Panc1 (cell line): ENCODE data around the gene ENPEP. TPM values are rescaled to one million over a fixed set of nuclear protein-coding genes. Genes with fewer than 3 reads are reported as not detected.

Experiments
- ATAC-seq: fragments of 200-7000 bp; cut with Tn5 transposase; 2 replicates; pipeline ENCODE4 v1.9.1; 2020; ENCODE audit warnings: mild to moderate bottlenecking, moderate library complexity
- BruUV-seq: library from RNA; stranded (reverse); fragments of 400-500 nt; replicated peaks from 2 replicates; lab custom pipeline; 2021; lab: Mats Ljungman, UMichigan
- CTCF ChIA-PET: fragments of 300-600 bp; sonication (Branson Sonifier 250); formaldehyde crosslinking; loops from one replicate; lab custom pipeline; 2022; ENCODE audit warnings: antibody characterized with exemption; lab: Charles Lee
- POLR2A ChIA-PET: fragments of 300-600 bp; sonication (Branson Sonifier 250); formaldehyde crosslinking; loops from one replicate; lab custom pipeline; 2022; ENCODE audit warnings: antibody characterized with exemption; lab: Charles Lee
- DNase-seq: peaks from one replicate; pipeline ENCODE4 v3.0.0-alpha.2; 2010; ENCODE audit warnings: low read depth, low spot score
- H3K27ac ChIP-seq: 2 replicates; pipeline ENCODE4 v1.5.1; 2011; ENCODE audit warnings: mild to moderate bottlenecking, low read length, inconsistent platforms
- H3K27me3 ChIP-seq: fragments of 200-500 bp; sonication (Bioruptor generic); 2 replicates; pipeline ENCODE4 v1.6.0; 2014; ENCODE audit warnings: low read length, inconsistent platforms; ENCODE audit not compliant: control insufficient read depth, insufficient read depth
- H3K36me3 ChIP-seq: fragments of 200-500 bp; sonication (Bioruptor generic); 2 replicates; pipeline ENCODE4 v1.5.1; 2014; ENCODE audit warnings: inconsistent platforms, mild to moderate bottlenecking, low read length, moderate library complexity; ENCODE audit not compliant: control insufficient read depth, insufficient read depth
- H3K4me1 ChIP-seq: 2 replicates; pipeline ENCODE4 v1.5.1; 2011; ENCODE audit warnings: inconsistent platforms, mild to moderate bottlenecking, low read length, moderate library complexity; ENCODE audit not compliant: control insufficient read depth, insufficient read depth
- H3K4me3 ChIP-seq, 2 experiments: 2 replicates each; pipeline ENCODE4 v1.5.1; 2011 to 2012; ENCODE audit warnings: low read depth in 2 of 2, low read length in 2 of 2, mild to moderate bottlenecking in 2 of 2, inconsistent platforms in 1 of 2, moderate library complexity in 1 of 2
- H3K9me3 ChIP-seq: fragments of 200-500 bp; sonication (Bioruptor generic); 2 replicates; pipeline ENCODE4 v1.5.1; 2014; ENCODE audit warnings: low read depth, mild to moderate bottlenecking, inconsistent platforms, low read length, moderate library complexity; ENCODE audit not compliant: control insufficient read depth, insufficient read depth
- CTCF ChIP-seq: fragments of 450-650 bp; IDR thresholded peaks from 2 replicates; pipeline ENCODE4 v1.5.1; 2017; ENCODE audit warnings: mild to moderate bottlenecking
- POLR2AphosphoS5 ChIP-seq: IDR thresholded peaks from 2 replicates; pipeline ENCODE4 v1.6.1; 2012; ENCODE audit warnings: mild to moderate bottlenecking, low read depth, low read length, moderate library complexity
- SIN3A ChIP-seq: IDR thresholded peaks from 2 replicates; pipeline ENCODE4 v1.6.1; 2012; ENCODE audit warnings: low read depth, mild to moderate bottlenecking, low read length, moderate library complexity, borderline replicate concordance; ENCODE audit not compliant: insufficient read depth
- TCF7L2 ChIP-seq: IDR thresholded peaks from 2 replicates; pipeline ENCODE4 v1.6.1; 2011; ENCODE audit warnings: mild to moderate bottlenecking, low read depth, low read length, inconsistent platforms
- in situ Hi-C: cut with HindIII; loops from 2 replicates; pipeline ENCODE4 v1.10.0; 2016; ENCODE audit warnings: low sequenced_read_pairs, low pct_unique_long_range_greater_than_20kb
- intact Hi-C: fragments of 100-400 bp; cut with micrococcal nuclease; formaldehyde crosslinking; loops from one replicate; pipeline ENCODE4 v1.10.0; 2022; ENCODE audit not compliant: unreplicated experiment
- total RNA-seq: library from RNA; stranded (reverse); gene quantifications from one replicate; pipeline ENCODE4 v1.2.1, GENCODE V29; 2021; ENCODE audit not compliant: unreplicated experiment

The ENPEP gene
- total RNA-seq, 1 experiment from 2014 or later = not detected

- no peaks in the 10 kb centered on the region for H3K4me1 ChIP-seq
- no peak for TF ChIP-seq TCF7L2
- DNase-seq (no peak), ATAC-seq (no peak)
- H3K27me3 ChIP-seq = no peaks in the 10 kb centered on the region
- ChIA-PET CTCF (no interaction called here), POLR2A (no interaction called here)
- H3K36me3 ChIP-seq = no peaks in the 10 kb centered on the region
- in situ Hi-C loops (no loop called here), intact Hi-C loops (no loop called here)
- no TSS peak for BruUV-seq
- no peak overlapping the region for H3K4me3 ChIP-seq
- H3K9me3 ChIP-seq = no peaks in the 10 kb centered on the region
- H3K27ac ChIP-seq = no peak overlapping the region
These were observed 137.8 kb downstream of the ENPEP start for GRCh38 chr4:110613745-110614144.

- in situ Hi-C loops (no loop called here), intact Hi-C loops (no loop called here)
- no peaks in the 10 kb centered on the region for H3K4me1 ChIP-seq
- TF ChIP-seq TCF7L2 = no peak
- TF ChIP-seq POLR2AphosphoS5 = no peak
- TF ChIP-seq SIN3A = no peak
- TF ChIP-seq CTCF = no peak
- H3K4me3 ChIP-seq = no peak overlapping the region
- no peak overlapping the region for H3K27ac ChIP-seq
- ATAC-seq = no peak
- H3K27me3 ChIP-seq = no peaks in the 10 kb centered on the region
- no TSS peak for BruUV-seq
- POLR2A ChIA-PET = no interaction called here
- no peaks in the 10 kb centered on the region for H3K9me3 ChIP-seq
- no peak for DNase-seq
- CTCF ChIA-PET = no interaction called here
- no peaks in the 10 kb centered on the region for H3K36me3 ChIP-seq
These were observed 138.4 kb downstream of the ENPEP start for GRCh38 chr4:110614173-110614963.

Other genes with a start within 250 kb of the ENPEP start
- gene PITX2, start 146.9 kb downstream of the ENPEP start, total RNA-seq = 0.44 TPM